ENCODE measurements around the gene NXPH3.

GRCh38 chr17:49574323-49574781 is 1.3 kb upstream of the NXPH3 start:
- no peak for TF ChIP-seq CTCF (IDR thresholded peaks at IDR 0.05)
- TF ChIP-seq POLR2A (IDR thresholded peaks at IDR 0.05) = no peak

Data from uterus (tissue), 2 donors.